ENCODE data around the gene SPART. TPM values are rescaled to one million over a fixed set of nuclear protein-coding genes. Genes with fewer than 3 reads are reported as not detected.

Gene SPART
- total RNA-seq, 1 experiment from 2014 or later = 182 TPM

DNA sequence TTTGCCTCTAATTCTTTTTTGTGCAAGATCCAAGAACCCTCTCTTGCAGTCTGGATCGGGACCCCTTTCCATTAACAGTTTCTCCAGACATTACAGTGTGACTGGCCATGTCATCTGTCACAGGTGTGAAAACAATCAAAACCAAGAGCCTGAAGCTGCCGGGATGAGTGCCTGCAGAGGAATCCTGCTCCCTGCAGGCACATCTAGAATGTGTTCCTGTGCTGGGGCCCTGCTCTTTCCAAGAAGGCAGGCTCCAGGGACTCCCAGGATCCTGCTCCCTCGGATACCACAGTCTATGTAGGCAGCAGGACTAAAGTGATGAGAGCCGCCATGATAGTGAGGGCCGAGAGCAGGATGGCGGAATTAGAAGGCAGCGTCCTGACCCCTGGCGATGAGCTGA lies 87.4 kb downstream of the SPART start:
- Histone ChIP-seq H3K27ac (ENCODE audit: low read depth, low read length, poor library complexity, severe bottlenecking) (no peak overlapping the region), H3K4me1 (ENCODE audit: insufficient read depth, low read length, poor library complexity, severe bottlenecking) (no peaks in the 10 kb centered on the region), H3K4me3 (ENCODE audit: low read depth, low read length, poor library complexity, severe bottlenecking) (no peak overlapping the region), H3K9me3 (ENCODE audit: low read depth, low read length, poor library complexity, severe bottlenecking) (no peaks in the 10 kb centered on the region), H3K27me3 (replicated peaks; ENCODE audit: insufficient read depth, low read depth, low read length, poor library complexity) (no peaks in the 10 kb centered on the region), H3K36me3 (ENCODE audit: insufficient read depth, low read length, poor library complexity, severe bottlenecking) (no peaks in the 10 kb centered on the region)
- TF ChIP-seq, protein P1, sequence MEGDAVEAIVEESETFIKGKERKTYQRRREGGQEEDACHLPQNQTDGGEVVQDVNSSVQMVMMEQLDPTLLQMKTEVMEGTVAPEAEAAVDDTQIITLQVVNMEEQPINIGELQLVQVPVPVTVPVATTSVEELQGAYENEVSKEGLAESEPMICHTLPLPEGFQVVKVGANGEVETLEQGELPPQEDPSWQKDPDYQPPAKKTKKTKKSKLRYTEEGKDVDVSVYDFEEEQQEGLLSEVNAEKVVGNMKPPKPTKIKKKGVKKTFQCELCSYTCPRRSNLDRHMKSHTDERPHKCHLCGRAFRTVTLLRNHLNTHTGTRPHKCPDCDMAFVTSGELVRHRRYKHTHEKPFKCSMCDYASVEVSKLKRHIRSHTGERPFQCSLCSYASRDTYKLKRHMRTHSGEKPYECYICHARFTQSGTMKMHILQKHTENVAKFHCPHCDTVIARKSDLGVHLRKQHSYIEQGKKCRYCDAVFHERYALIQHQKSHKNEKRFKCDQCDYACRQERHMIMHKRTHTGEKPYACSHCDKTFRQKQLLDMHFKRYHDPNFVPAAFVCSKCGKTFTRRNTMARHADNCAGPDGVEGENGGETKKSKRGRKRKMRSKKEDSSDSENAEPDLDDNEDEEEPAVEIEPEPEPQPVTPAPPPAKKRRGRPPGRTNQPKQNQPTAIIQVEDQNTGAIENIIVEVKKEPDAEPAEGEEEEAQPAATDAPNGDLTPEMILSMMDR (conservative IDR thresholded peaks at IDR 0.05; ENCODE audit: low read depth, low read length) = no peak
- no peak for TF ChIP-seq EZH2 (IDR thresholded peaks at IDR 0.05; ENCODE audit: borderline replicate concordance, low read depth, low read length, poor library complexity, severe bottlenecking)
- no peak for DNase-seq (ENCODE audit: low spot score)
- ChIA-PET POLR2A (ENCODE audit: low non-redundant PET) (no interaction called here), CTCF (no interaction called here)
- BruUV-seq (replicated peaks) = no TSS peak
- intact Hi-C loops (cut with micrococcal nuclease; ENCODE audit: unreplicated experiment) = no loop called here

Other genes starting within 250 kb of the SPART start
- 11.2 and 15.7 TPM in 2 replicates for gene DCLK1, start 215.0 kb downstream of the SPART start, total RNA-seq (2021)
- gene SOHLH2, start 131.8 kb downstream of the SPART start, total RNA-seq (2021) = 1.6 and 2.5 TPM in 2 replicates
- 14.3 and 14.5 TPM in 2 replicates for gene CCDC169, start 48.6 kb downstream of the SPART start, total RNA-seq (2021)
- 3.4 and 4.9 TPM in 2 replicates for gene CCNA1, start 86.1 kb upstream of the SPART start, total RNA-seq (2021)